M059J (cell line): ENCODE measurements around the gene PSMB7. TPM values are rescaled to one million over a fixed set of nuclear protein-coding genes. Genes with fewer than 3 reads are reported as not detected.

Source experiments
- DNase-seq: peaks from one replicate; pipeline ENCODE4 v3.0.0-alpha.2; 2012; ENCODE audit warnings: low read depth
- total RNA-seq: library from RNA; depleted of rRNA; stranded (reverse); fragments of >200 nt; shearing (Covaris generic); gene quantifications from 2 replicates; pipeline ENCODE4 v1.2.3, GENCODE V29; 2014; rRNA removed

The PSMB7 gene
- 389 and 692 TPM in 2 replicates for total RNA-seq

DNA sequence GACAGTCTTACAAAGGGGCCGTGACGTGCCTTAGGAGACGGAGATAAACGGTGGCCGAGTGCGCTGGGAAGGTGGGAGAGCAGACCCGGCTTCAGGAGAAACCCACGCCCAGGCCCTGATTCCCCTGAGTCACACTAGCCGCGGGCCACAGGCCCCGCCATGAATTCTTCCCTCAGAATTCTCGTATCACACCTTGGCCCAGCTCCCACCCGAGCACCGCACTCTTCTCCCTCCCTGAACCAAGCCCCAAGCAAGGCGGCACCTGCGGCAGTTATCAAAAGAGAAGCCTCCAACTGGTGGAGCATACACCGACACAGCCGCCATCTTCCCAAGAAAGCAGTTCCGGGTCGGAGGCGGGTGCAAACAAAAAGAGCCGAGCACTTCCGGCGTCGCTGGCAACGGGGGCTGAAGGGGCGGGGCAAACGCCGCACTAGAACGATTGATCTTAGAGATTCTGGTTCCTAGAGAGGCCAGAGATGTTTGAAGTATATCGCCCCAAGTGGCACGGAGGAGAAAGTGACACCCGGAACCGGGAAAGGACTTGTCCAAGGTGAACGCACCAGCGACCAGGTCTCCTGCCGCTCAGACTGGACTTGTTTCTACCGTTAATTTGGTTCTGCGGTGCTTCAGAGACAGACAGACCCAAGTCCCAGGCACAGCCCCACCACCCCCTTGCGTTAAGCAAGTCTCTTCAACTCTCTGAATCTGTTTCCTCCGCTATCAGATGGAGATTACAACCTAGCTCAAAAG is at the start of gene PSMB7:
Gene PSMB7 (minus strand): TSS at position 341 of the 750 bp plus-strand sequence. CDS start 17 bp downstream, at position 324.
- DNase-seq: peak; percentile 94

DNA sequence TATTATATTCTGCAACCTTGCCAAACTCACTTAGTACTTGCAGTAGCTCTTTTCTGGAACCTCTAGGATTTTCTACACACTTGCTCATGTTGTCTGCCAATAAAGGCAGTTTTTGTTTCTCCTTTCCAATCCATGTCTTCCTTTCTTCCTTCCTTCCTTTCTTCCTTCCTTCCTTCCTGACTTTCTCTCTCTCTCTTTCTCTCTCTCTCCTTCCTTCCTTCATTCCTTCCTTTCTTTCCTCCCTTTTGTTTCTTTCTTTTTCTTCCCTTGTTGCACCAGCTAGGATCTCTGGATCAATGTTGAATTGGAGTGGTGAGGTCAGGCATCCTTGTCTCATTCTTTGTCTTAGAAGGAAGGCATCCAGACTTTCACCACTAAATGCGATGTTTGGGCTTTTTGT is 47.5 kb upstream of the PSMB7 start:
- no peak for DNase-seq

- no peak for DNase-seq
Measured at GRCh38 chr9:124458441-124458840, 43.2 kb upstream of the PSMB7 start.

DNA sequence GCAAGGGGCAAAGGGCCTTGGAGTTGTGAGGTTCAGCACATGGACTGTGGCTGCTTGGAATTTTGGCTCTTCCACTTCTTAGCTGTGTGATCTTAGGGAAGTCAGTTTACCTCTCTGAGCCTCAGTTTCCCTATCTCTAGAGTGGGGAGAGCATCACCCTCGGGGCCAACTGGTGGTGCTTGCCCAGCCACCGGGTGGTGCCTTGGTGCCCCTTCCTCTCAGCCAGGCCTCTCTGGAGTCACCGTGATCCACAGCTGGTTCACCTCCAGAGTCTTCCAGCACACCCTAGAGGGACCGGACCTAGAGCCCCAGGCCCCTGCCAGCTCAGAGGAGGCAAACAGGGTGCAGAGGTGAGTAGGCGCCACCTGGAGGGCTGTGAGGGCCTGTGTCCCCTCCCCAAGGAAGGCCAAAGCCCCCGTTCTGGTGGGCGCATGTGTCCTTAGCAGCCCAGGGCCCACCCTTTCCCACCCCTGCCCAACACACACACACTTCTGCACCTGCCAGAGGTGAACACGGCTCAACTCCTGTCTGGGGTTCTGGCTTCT is 42.7 kb upstream of the PSMB7 start:
- DNase-seq: no peak

GRCh38 chr9:124457079-124457886 is 42.0 kb upstream of the PSMB7 start:
- DNase-seq: no peak

DNA sequence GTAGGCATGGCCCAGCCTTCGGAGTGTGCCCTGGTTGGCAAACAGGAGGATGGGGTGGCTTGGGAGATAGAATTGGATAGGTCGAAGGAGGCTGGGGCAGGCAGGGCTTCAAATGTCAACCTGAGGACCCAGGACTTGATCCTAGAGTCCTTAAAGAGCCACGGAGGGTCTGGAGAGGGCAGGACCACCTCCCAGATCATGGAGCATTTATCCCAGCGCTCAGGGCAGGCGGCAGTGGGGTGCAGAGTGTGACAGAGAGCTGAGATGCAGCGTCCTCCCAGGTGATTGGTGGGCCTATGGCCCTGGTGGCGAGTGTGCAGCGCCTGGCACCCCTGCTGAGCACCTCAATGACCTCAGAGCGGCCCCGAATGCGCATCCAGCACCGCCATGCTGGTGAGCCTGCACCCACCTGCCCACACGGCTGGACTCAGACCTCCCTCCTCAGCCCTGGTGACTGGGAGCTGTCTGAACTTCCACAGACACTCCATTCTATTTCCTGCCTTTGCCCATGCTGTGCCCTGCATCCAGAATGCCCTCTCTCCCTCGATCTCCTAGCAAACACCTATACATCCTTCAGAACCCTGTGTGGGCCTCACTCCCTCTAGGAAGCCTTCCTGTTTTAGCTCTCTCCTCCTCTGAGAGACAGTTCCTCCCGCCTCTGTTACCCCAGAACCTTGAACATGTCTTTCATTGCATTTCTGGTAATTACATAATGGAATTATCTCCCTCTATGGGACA is 41.3 kb upstream of the PSMB7 start:
- DNase-seq: no peak

DNA sequence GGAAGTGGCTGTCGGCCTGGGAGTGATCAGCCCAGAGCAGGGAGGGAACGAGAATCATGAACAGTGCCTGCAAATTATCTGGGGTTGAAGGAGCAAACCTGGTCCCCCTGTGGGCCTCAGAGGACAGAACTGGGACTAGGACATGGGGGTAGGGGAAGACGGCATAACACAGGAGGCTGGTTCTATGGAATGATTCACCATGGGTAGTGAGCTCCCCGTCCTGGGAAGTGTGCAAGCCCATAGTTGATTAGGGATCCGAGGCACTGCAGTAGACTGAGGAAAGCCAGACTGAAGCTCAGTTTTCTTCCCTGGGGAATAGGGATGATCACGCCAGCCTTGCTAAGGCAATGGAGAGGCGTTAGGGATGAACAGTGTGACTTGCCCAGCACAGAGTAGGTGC is 40.6 kb upstream of the PSMB7 start:
- no peak for DNase-seq

DNA sequence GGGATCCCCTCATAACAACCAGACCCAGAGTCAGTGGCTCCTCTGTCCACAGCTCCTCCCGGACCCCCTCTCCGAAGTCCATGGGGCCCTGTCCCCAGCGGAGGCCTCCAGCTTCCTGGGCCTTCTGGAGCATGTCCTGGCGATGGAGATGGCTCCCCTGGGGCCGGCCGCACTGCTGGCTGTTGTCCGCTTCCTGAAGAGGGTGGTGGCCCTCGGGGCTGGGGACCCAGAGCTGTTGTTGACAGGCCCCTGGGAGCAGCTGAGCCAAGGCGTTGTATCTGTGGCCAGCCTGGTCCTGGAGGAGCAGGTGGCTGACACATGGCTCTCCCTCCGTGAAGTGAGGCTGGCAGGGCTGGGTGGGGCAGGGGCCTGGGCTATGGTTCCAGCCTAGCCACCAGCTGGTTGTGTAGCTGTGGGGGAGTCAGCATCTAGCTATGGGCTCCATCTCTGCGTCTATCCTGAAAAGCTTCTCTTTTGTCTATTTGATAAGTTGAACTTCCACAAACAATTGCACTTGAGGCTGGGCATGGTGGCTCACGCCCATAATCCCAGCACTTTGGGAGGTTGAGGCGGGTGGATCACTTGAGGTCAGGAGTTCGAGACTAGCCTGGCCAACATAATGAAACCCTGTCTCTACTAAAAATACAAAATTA is 39.7 kb upstream of the PSMB7 start:
- DNase-seq: no peak

GRCh38 chr9:124454296-124454695 is 39.1 kb upstream of the PSMB7 start:
- DNase-seq: no peak

- DNase-seq: no peak
Measured at GRCh38 chr9:124453586-124454191, 38.4 kb upstream of the PSMB7 start.

DNA sequence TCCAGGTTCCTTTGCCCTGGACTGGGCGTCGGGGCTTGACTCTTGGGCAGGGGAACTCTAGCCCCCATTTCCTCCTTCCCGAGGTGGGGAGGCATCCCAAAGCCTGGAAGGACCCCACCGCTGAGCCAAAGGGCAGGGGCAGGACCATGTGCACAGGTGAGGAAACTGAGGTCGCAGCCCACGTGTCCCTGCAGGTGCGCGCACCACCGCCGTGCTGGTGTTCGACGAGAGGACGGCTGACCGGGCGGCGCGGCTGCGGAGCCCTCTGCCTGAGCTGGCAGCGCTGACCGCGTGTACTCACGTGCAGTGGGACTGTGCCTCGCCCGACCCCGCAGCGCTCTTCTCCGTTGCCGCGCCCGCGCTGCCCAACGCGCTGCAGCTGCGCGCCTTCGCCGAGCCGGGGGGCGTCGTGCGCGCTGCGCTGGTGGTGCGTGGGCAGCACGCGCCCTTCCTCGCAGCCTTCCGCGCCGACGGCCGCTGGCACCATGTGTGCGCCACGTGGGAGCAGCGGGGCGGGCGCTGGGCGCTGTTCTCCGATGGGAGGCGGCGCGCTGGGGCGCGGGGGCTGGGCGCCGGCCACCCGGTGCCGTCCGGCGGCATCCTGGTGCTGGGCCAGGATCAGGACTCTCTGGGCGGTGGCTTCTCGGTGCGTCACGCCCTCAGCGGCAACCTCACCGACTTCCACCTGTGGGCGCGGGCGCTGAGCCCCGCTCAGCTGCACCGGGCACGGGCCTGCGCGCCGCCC is 37.8 kb upstream of the PSMB7 start:
- DNase-seq: no peak

DNA sequence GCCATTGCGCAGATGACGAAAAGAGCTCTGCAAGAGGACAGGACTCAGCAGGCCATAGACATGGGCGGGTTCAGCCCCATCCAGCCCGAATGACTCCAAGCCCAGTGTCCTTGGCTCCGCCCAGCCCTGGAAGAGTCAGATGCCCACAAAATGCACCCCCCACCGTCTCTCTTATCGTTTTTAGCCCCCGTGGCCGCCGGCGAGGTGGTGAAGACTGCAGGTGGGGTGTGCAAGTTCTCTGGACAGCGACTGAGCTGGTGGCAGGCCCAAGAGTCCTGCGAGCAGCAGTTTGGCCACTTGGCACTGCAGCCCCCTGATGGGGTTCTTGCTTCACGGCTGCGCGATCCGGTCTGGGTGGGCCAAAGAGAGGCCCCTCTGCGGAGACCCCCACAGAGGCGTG is 37.1 kb upstream of the PSMB7 start:
- no peak for DNase-seq

- DNase-seq: no peak
Measured at GRCh38 chr9:124450931-124451661, 35.9 kb upstream of the PSMB7 start.

GRCh38 chr9:124450241-124450924 is 35.1 kb upstream of the PSMB7 start, which contains the start of gene ADGRD2:
TSS of gene ADGRD2 (plus strand) at chr9:124450451. CDS start at chr9:124451667, 1,216 bp downstream.
- DNase-seq: peak; percentile 49

DNA sequence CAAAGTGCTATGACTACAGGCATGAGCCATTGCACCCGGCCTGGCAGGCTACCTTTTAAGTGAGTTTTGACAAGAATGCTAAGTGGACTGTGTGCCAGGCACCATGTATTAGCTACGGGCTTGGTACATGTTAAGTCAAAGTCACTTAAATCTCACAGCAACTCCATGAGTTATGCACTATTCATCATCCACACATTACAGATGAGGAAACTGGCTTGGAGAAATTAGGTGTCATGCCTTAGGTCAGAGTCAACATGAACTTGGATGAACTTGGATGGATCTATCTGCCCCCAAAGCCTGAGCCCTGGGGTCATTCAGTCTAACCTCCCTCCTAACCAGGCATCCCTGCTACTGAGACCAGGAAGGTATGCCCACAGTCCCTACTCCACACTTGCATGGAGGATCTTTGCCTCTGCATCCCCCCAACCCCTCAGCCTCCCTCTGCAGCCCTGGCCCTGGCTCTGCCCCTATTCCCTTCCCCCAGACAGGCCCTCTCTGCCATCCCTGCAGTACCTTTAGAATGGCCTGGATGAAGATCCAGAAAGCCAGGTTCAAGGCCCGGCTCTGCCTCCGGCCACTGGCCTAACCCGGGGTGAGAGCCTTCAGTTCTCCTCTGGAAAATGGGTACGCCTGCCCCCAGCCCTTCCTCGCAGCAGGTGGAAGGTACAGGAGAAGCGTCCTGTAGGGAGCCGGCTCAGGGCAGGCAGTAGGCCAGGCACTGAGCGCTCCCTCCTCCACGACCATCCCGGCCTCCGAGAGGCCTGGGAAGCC is 34.3 kb upstream of the PSMB7 start:
- no peak for DNase-seq

- DNase-seq: no peak
Measured at GRCh38 chr9:124448019-124448418, 32.8 kb upstream of the PSMB7 start.

DNA sequence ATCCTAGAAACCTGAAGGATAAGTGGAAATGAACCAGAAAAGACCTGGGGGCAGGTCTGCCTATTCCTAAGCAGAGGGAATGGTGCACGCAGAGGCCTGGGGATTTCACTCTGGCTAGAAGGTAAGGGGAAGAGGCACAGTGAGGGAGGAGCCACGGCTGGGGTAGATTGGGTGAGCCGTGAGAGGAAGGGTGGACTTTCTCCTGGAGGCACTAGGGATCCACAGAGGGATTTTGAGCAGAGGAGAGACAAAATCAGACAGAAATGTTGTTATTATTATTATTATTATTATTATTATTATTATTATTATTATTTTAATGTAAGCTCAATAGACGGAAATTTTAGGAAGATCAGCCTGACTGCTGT is 32.0 kb upstream of the PSMB7 start:
- no peak for DNase-seq

DNA sequence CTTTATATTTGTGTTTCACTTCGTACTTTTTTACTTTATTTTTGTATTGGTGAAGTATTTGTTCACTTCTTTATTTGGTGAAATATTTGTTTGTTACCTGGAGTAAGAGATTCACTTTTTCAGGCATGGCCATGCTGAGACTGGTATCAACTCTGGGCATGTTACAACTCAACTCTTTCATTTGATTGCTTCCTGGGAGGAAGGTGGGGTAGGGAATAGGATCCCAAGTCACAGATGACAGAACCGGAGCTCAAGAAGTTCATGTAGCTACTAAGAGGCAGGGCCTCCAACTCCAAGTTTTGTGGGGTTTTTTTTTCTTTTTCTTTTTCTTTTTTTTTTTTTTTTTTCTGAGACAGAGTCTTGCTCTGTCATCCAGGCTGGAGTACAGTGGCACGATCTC is 28.9 kb upstream of the PSMB7 start:
- DNase-seq: no peak
